Sigmoid colon (tissue), 4 donors: ENCODE data around the gene COCH.

Experiments used
- CTCF ChIP-seq, 4 experiments: fragments of 450-650 bp in 3 of 4; fragments of 200-600 bp in 1 of 4; IDR thresholded peaks; one replicate each; pipeline ENCODE4 v1.5.1; 2016 to 2019; ENCODE audit warnings: antibody characterized with exemption in 4 of 4, mild to moderate bottlenecking in 3 of 4, moderate library complexity in 2 of 4
- EP300 ChIP-seq, 4 donors: sonication (generic); formaldehyde crosslinking; IDR thresholded peaks; one replicate each; pipeline ENCODE4 v1.6.1; 2017; ENCODE audit warnings: antibody characterized with exemption in 4 of 4
- POLR2AphosphoS5 ChIP-seq, 4 donors: sonication (generic); formaldehyde crosslinking; IDR thresholded peaks; one replicate each; pipeline ENCODE4 v1.6.1; 2017; ENCODE audit warnings: antibody characterized with exemption in 4 of 4

- TF ChIP-seq CTCF (IDR thresholded peaks at IDR 0.05) = no peak
- TF ChIP-seq POLR2AphosphoS5 (IDR thresholded peaks at IDR 0.05) = no peak
- no peak for TF ChIP-seq EP300 (IDR thresholded peaks at IDR 0.05)
Measured at GRCh38 chr14:30873308-30874119, 845 bp upstream of the COCH start.
